MG63 (cell line): ENCODE results near the gene PKN1. TPM values are rescaled to one million over a fixed set of nuclear protein-coding genes. Genes with fewer than 3 reads are reported as not detected.

ENCODE experiments used
- total RNA-seq: library from RNA; depleted of rRNA; stranded (reverse); fragments of >200 nt; shearing (Covaris generic); gene quantifications from 2 replicates; pipeline ENCODE4 v1.2.3, GENCODE V29; 2014; ENCODE audit warnings: low replicate concordance; rRNA removed

Gene PKN1
- total RNA-seq, 1 experiment from 2014 or later = 128 TPM

Other genes starting within 250 kb of the PKN1 start
- 2.8 and 9.7 TPM in 2 replicates for gene ADGRL1, start 227.1 kb upstream of the PKN1 start, total RNA-seq
- gene ADGRE5, start 51.9 kb upstream of the PKN1 start, total RNA-seq = 37.5 and 56.7 TPM in 2 replicates
- 227 and 342 TPM in 2 replicates for gene DDX39A, start 14.0 kb upstream of the PKN1 start, total RNA-seq
- not detected in 2 replicates for gene PTGER1, start 42.0 kb downstream of the PKN1 start, total RNA-seq
- 111 and 196 TPM in 2 replicates for gene GIPC1, start 62.8 kb downstream of the PKN1 start, total RNA-seq
- gene DNAJB1, start 85.1 kb downstream of the PKN1 start, total RNA-seq = 133 and 164 TPM in 2 replicates
- 143 and 165 TPM in 2 replicates for gene TECR, start 96.3 kb downstream of the PKN1 start, total RNA-seq
- 487 and 678 TPM in 2 replicates for gene NDUFB7, start 138.8 kb downstream of the PKN1 start, total RNA-seq
- gene CLEC17A, start 149.8 kb downstream of the PKN1 start, total RNA-seq = not detected in 2 replicates
- gene ADGRE3, start 241.5 kb downstream of the PKN1 start, total RNA-seq = not detected in 2 replicates